HG03060 (cell line): ENCODE results near the gene AP1S2.
"Not testable (repeated sequence)": the region's sequence is repeated elsewhere in the genome, so short reads cannot be mapped to it uniquely, and the experiment has no call there.

Source experiments
- ATAC-seq: cut with Tn5 transposase; IDR thresholded peaks from one replicate; pipeline ENCODE4 v1.9.1; 2021; ENCODE audit warnings: low read depth, moderate number of reproducible peaks; ENCODE audit not compliant: unreplicated experiment

AP1S2 gene

GRCh38 chrX:15854712-15855567, at the start of gene AP1S2:
TSS of gene AP1S2 (minus strand) at chrX:15854813. CDS start at chrX:15852524, 2,289 bp downstream.
- ATAC-seq, result peak; percentile 84

- peak; percentile 92 for ATAC-seq
Measured at GRCh38 chrX:15903186-15903681, 48.6 kb upstream of the AP1S2 start.

GRCh38 chrX:15895334-15895733, 40.7 kb upstream of the AP1S2 start:
- no peak for ATAC-seq

GRCh38 chrX:15894724-15895123, 40.1 kb upstream of the AP1S2 start:
- ATAC-seq, result no peak

GRCh38 chrX:15890463-15890862, 35.9 kb upstream of the AP1S2 start:
- ATAC-seq, result no peak

- no peak for ATAC-seq
Measured at GRCh38 chrX:15888062-15888461, 33.4 kb upstream of the AP1S2 start.

GRCh38 chrX:15883540-15883863, 28.9 kb upstream of the AP1S2 start:
- ATAC-seq, result no peak

- peak; percentile 83 for ATAC-seq
Measured at GRCh38 chrX:15882704-15883539, 28.3 kb upstream of the AP1S2 start.

GRCh38 chrX:15881381-15881897, 26.8 kb upstream of the AP1S2 start:
- no peak for ATAC-seq

- not testable (repeated sequence) for ATAC-seq
Measured at GRCh38 chrX:15877914-15878313, 23.3 kb upstream of the AP1S2 start.

- ATAC-seq, result no peak
Measured at GRCh38 chrX:15877380-15877779, 22.8 kb upstream of the AP1S2 start.

- no peak for ATAC-seq
Measured at GRCh38 chrX:15874672-15875071, 20.1 kb upstream of the AP1S2 start.

GRCh38 chrX:15873566-15873965, 19.0 kb upstream of the AP1S2 start:
- ATAC-seq, result no peak

GRCh38 chrX:15870310-15870709, 15.7 kb upstream of the AP1S2 start:
- no peak for ATAC-seq

- no peak for ATAC-seq
Measured at GRCh38 chrX:15869695-15870094, 15.1 kb upstream of the AP1S2 start.

- no peak for ATAC-seq
Measured at GRCh38 chrX:15866147-15866546, 11.5 kb upstream of the AP1S2 start.

GRCh38 chrX:15864629-15865028, 10.0 kb upstream of the AP1S2 start:
- no peak for ATAC-seq

GRCh38 chrX:15864023-15864422, 9.4 kb upstream of the AP1S2 start:
- no peak for ATAC-seq

- no peak for ATAC-seq
Measured at GRCh38 chrX:15860921-15861320, 6.3 kb upstream of the AP1S2 start.

- no peak for ATAC-seq
Measured at GRCh38 chrX:15858051-15858450, 3.4 kb upstream of the AP1S2 start.

GRCh38 chrX:15856636-15857035, 2.0 kb upstream of the AP1S2 start:
- no peak for ATAC-seq
